ENCODE results near the gene STX5.

The STX5 gene

DNA sequence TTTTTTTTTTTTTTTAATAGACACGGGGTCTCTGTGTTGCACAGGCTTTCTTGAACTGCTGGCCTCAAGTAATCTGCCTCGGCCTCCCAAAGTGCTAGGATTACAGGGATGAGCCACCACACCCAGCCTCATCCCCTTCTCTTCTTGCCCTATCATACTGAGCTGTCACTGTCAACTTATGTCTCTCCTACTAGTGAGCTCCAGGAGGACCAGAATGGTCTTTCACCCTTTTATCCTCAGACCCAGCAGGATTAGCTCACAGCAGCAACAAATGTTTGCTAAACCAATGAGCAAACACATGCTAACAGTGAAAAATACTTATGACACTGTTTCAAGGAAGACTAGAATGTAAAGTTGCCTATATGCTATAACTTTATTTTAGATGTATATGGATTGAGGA is 20.2 kb downstream of the STX5 start:
- TF ChIP-seq, protein P1, sequence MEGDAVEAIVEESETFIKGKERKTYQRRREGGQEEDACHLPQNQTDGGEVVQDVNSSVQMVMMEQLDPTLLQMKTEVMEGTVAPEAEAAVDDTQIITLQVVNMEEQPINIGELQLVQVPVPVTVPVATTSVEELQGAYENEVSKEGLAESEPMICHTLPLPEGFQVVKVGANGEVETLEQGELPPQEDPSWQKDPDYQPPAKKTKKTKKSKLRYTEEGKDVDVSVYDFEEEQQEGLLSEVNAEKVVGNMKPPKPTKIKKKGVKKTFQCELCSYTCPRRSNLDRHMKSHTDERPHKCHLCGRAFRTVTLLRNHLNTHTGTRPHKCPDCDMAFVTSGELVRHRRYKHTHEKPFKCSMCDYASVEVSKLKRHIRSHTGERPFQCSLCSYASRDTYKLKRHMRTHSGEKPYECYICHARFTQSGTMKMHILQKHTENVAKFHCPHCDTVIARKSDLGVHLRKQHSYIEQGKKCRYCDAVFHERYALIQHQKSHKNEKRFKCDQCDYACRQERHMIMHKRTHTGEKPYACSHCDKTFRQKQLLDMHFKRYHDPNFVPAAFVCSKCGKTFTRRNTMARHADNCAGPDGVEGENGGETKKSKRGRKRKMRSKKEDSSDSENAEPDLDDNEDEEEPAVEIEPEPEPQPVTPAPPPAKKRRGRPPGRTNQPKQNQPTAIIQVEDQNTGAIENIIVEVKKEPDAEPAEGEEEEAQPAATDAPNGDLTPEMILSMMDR (conservative IDR thresholded peaks at IDR 0.05; ENCODE audit: low read depth, low read length) = no peak
- no peak for DNase-seq (ENCODE audit: low read depth)
- no peak overlapping the region for H3K4me3 ChIP-seq (ENCODE audit: low read depth, low read length)

DNA sequence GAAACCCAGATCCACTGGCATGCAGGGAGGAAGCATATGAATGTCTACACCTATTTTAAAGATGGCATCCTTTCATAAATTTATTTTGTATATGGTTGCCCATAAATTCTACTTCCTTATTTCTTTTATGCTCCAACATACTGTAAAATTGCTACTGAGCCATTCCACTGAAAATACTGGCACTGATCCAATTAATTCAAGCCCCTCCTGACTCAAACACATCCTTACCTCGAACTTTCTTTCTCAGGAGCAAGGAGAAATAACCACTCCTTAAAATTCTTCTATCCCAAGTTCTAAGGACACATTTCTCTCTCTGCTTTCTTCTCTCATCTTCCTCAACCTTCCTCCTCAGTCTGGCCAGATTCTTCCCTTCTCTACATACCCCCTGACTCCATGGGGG is 21.1 kb downstream of the STX5 start:
- TF ChIP-seq, protein P1 (conservative IDR thresholded peaks at IDR 0.05; ENCODE audit: low read depth, low read length) = no peak
- DNase-seq (ENCODE audit: low read depth) = no peak
- no peak overlapping the region for H3K4me3 ChIP-seq (ENCODE audit: low read depth, low read length)

DNA sequence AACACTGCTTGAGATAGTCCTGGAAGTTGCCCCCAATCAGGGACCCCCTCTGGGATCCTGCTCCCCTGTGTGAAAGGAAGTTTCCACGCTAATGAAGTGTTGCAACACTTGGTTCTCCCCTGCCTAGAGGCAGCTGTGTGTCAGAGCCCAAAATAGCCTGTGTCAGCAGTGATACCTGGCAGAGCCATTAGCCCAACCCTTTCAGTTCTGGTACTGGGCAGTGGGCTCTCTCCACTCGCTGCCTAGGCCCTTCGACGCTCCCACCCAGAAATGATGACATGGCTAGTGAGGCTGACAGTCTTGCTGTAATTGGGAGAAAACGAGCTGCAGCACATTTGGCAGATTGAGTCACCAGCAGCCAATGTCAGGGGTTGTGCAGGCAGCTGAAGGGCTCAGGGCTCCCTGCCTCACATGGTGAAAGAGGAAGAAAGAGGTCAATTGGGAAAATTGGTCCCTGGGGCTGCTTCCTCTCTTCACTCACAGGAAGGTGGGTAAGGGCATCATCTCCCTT is 25.2 kb downstream of the STX5 start:
- TF ChIP-seq, protein P1 (conservative IDR thresholded peaks at IDR 0.05; ENCODE audit: low read depth, low read length) = no peak
- peak; percentile 67 for DNase-seq (ENCODE audit: low read depth)
- no peak overlapping the region for H3K4me3 ChIP-seq (ENCODE audit: low read depth, low read length)

DNA sequence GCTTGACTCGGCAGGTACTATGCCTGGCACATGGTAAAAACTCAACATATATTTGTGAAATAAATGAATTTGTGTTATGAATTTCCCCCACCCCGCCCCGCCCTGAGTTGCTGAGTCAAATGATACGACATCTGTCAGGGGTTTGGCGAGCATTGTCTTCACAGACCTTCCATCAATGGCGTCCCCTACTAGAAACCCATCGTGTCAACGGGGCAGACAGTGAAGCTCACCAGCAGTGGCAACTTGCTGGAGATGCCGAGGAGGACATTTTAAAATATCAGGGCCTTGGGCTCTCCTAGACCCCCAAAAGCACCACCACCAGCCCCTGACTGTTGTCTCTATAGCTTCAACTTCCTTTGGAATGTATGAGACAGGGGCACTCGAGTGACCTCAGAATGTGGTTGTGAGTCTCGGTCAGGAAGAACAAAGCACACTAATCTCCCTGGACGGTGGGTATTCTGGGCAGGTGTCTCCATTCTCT is 25.9 kb downstream of the STX5 start:
- DNase-seq (ENCODE audit: low read depth) = peak; percentile 41
- TF ChIP-seq, protein P1 (conservative IDR thresholded peaks at IDR 0.05; ENCODE audit: low read depth, low read length) = no peak
- H3K4me3 ChIP-seq (ENCODE audit: low read depth, low read length) = peak overlapping the region; percentile 91

DNA sequence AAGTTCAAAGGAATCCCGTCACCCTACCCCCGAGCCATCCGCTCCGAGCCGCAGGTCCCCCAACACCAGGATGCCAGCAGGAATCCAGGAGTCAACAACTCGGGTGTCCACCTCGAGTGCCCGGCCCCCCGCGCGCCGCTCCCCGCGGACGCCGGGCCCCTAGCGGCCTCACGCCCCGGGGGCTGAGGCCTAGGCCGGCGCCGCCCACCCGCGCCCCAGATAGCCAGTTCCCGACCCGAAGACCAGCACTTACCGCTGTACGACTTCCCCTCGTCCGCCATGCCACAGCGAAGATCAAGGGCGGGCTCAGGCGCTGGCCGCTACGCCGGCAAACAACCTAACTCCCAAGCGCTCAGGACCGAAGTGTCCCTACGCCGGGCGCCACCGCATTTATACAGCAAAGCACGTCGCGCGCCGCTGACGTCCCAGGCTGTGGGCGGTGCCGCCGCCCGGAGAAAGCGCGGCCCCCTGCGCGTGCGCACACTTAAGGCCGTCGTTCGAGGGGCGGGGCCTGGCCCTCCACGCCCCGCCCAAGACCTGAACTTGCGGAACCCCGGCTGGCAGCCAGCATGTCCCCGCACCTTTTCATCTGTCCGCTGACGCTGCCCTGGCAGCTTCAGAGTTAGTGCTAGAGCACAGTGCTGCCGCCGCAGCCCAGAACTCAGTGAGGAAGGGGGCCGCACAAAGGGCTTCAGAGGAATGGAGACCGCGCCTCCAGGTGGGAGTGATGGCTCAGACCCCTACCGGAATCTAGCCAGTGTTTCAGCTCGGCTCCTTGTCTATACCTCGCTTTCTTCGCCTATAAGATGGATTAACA is 26.6 kb downstream of the STX5 start, which contains the start of gene NXF1:
Gene NXF1, minus strand, starts transcription at position 365 of the 817 bp plus-strand sequence. Its CDS starts 84 bp downstream, at position 281.
- TF ChIP-seq, protein P1 (conservative IDR thresholded peaks at IDR 0.05; ENCODE audit: low read depth, low read length) = peak; percentile 32
- DNase-seq (ENCODE audit: low read depth) = peak; percentile 97

DNA sequence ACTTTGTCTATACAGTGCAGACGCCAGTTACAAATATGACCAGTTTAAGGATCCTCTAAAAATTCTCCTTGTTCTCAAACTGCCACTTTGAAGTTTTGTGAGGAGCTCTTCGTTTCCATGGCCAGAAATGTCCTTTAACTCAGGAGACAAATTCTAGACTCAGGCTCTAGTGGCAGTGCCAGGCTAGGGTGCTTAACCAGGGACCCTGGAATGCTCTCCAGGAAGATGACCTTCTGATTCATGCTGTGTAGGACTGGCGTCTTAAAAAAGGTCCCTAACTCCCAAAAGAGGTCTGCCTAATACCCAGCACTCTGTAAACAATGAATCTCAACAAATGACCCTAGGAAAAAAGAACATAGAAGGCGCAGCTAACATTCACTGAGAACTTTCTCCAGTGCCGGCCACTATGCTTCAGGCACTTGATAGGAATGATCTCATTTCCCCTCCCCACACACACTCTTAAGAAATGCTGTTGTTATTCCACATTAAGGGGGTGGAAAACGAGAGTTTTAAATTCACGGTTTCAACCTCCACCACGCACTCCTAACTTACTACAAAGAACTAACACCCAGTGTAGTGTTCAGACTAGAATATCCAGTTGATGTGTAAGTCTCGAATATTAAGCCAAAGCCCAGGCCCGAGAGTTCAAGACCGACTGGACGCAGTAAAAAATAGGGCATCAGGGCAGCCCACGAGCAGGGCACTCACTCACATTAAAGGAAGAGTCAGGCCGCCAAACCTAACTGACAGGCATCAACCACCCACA is 27.4 kb downstream of the STX5 start:
- TF ChIP-seq, protein P1 (conservative IDR thresholded peaks at IDR 0.05; ENCODE audit: low read depth, low read length) = no peak
- DNase-seq (ENCODE audit: low read depth) = peak; percentile 73
- peak overlapping the region; percentile 91 for H3K4me3 ChIP-seq (ENCODE audit: low read depth, low read length)

More for the DNA sequence above, 26.6 kb downstream of the STX5 start, which contains the start of gene NXF1:
- peak within 1 kb of the TSS; percentile 91 for H3K4me3 ChIP-seq (ENCODE audit: low read depth, low read length)
